Suppressor macrophage treated with lipopolysaccharide for 4 hours (primary cell): ENCODE data around the gene SYNJ2.
"Not testable (repeated sequence)": the region's sequence is repeated elsewhere in the genome, so short reads cannot be mapped to it uniquely, and the experiment has no call there.

Source experiments
- DNase-seq: peaks from one replicate; pipeline ENCODE4 v3.0.0-alpha.2; 2020

The SYNJ2 gene

GRCh38 chr6:157981395-157982101 is at the start of gene SYNJ2:
Gene SYNJ2, plus strand, starts transcription at chr6:157981863. Its CDS starts 99 bp downstream, at chr6:157981962.
- DNase-seq, result peak; percentile 61

- DNase-seq, result no peak
Observed at GRCh38 chr6:157935786-157936185, 45.9 kb upstream of the SYNJ2 start.

GRCh38 chr6:157937318-157937717 is 44.3 kb upstream of the SYNJ2 start:
- DNase-seq, result no peak

- DNase-seq, result no peak
Observed at GRCh38 chr6:157937916-157938315, 43.7 kb upstream of the SYNJ2 start.

GRCh38 chr6:157940375-157941036 is 41.2 kb upstream of the SYNJ2 start:
- not testable (repeated sequence) for DNase-seq

- no peak for DNase-seq
Observed at GRCh38 chr6:157941101-157941863, 40.4 kb upstream of the SYNJ2 start.

GRCh38 chr6:157942351-157942750 is 39.3 kb upstream of the SYNJ2 start:
- no peak for DNase-seq

GRCh38 chr6:157943249-157943963 is 38.3 kb upstream of the SYNJ2 start:
- DNase-seq, result no peak

GRCh38 chr6:157943964-157944283 is 37.7 kb upstream of the SYNJ2 start:
- DNase-seq, result no peak

GRCh38 chr6:157944983-157945931 is 36.4 kb upstream of the SYNJ2 start:
- no peak for DNase-seq

GRCh38 chr6:157946053-157946617 is 35.5 kb upstream of the SYNJ2 start:
- no peak for DNase-seq

GRCh38 chr6:157946865-157947532 is 34.7 kb upstream of the SYNJ2 start:
- no peak for DNase-seq

GRCh38 chr6:157950899-157951298 is 30.8 kb upstream of the SYNJ2 start:
- DNase-seq, result not testable (repeated sequence)

GRCh38 chr6:157951828-157952227 is 29.8 kb upstream of the SYNJ2 start:
- DNase-seq, result no peak

- no peak for DNase-seq
Observed at GRCh38 chr6:157952861-157953351, 28.8 kb upstream of the SYNJ2 start.

GRCh38 chr6:157953580-157954091 is 28.0 kb upstream of the SYNJ2 start:
- DNase-seq, result no peak

- DNase-seq, result peak; percentile 16
Observed at GRCh38 chr6:157954150-157955117, 27.2 kb upstream of the SYNJ2 start.

- DNase-seq, result no peak
Observed at GRCh38 chr6:157955675-157956074, 26.0 kb upstream of the SYNJ2 start.

- DNase-seq, result no peak
Observed at GRCh38 chr6:157956171-157956730, 25.4 kb upstream of the SYNJ2 start.
